ENCODE measurements around the gene LRRC71.

The LRRC71 gene

GRCh38 chr1:156956333-156956732, 35.9 kb downstream of the LRRC71 start:
- CTCF ChIA-PET = interaction anchor here (1.1 kb wide), 1 partner anchor 14 kb away, joined by 3 read pairs; no protein-coding TSS in a partner anchor
- no peak for DNase-seq (ENCODE audit: extremely low spot score)
- POLR2A ChIA-PET = no interaction called here

GRCh38 chr1:156957634-156958033, 37.2 kb downstream of the LRRC71 start:
- TF ChIP-seq, protein P1, sequence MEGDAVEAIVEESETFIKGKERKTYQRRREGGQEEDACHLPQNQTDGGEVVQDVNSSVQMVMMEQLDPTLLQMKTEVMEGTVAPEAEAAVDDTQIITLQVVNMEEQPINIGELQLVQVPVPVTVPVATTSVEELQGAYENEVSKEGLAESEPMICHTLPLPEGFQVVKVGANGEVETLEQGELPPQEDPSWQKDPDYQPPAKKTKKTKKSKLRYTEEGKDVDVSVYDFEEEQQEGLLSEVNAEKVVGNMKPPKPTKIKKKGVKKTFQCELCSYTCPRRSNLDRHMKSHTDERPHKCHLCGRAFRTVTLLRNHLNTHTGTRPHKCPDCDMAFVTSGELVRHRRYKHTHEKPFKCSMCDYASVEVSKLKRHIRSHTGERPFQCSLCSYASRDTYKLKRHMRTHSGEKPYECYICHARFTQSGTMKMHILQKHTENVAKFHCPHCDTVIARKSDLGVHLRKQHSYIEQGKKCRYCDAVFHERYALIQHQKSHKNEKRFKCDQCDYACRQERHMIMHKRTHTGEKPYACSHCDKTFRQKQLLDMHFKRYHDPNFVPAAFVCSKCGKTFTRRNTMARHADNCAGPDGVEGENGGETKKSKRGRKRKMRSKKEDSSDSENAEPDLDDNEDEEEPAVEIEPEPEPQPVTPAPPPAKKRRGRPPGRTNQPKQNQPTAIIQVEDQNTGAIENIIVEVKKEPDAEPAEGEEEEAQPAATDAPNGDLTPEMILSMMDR (IDR thresholded peaks at IDR 0.05; ENCODE audit: control extremely low read depth, extremely low read depth, low read depth, missing control alignments) = no peak
- ChIA-PET CTCF (interaction anchor here (2.5 kb wide), 1 partner anchor 30 kb away, joined by 6 read pairs; no protein-coding TSS in a partner anchor), POLR2A (no interaction called here)
- no peak for DNase-seq (ENCODE audit: extremely low spot score)

More at GRCh38 chr1:156956333-156956732, 35.9 kb downstream of the LRRC71 start:
- TF ChIP-seq, protein P1 (IDR thresholded peaks at IDR 0.05; ENCODE audit: control extremely low read depth, extremely low read depth, low read depth, missing control alignments) = no peak

- ChIA-PET CTCF (interaction anchor here (1.4 to 2.9 kb wide), 3 partner anchors 10 to 31 kb away, joined by 4 to 15 read pairs (median 6); no protein-coding TSS in a partner anchor), POLR2A (no interaction called here)
- no peak for DNase-seq (ENCODE audit: extremely low spot score)
- TF ChIP-seq, protein P1 (IDR thresholded peaks at IDR 0.05; ENCODE audit: control extremely low read depth, extremely low read depth, low read depth, missing control alignments) = no peak
These were observed 37.8 kb downstream of the LRRC71 start for GRCh38 chr1:156958247-156958714.

DNA sequence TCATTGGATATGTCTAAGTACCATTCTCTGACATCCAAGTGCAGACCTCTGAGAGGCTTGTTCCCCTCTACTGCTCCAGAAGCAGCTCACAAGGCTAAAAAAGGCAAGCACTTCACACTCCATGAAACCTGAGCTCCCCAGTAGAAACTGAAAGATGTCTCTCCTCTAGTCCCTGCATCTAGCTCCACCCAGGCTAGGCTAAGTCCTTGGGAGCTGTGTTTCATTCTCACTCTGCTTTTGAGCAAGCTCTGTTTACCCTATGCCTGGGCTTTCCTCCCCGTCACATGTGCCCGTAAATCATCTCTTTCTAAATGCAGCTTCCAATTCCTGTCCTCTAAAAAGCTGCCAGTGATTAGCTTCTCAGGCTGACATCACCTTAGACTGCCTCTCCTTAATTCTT, 39.0 kb downstream of the LRRC71 start:
- POLR2A ChIA-PET = no interaction called here
- DNase-seq (ENCODE audit: extremely low spot score) = no peak
- TF ChIP-seq, protein P1 (IDR thresholded peaks at IDR 0.05; ENCODE audit: control extremely low read depth, extremely low read depth, low read depth, missing control alignments) = no peak

DNA sequence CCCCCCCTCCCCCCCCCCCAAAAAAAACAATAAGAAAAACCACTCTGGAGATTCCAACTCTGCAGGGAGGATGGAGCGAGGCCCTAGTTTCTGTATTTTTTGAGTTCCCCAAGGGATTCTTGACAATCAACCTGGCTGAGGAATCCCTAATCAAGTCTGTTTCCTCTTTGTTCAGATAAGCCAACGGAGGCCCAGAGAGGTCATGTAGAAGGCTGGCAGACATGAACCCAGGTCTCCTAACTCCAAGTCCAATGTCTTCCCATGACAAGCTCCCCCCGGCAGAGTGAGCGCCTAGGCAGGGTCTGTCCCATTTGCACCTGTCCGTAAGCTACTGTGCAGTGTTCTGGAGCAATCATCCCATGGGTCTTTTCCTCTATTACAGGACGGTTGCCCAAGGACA, 39.5 kb downstream of the LRRC71 start:
- DNase-seq (ENCODE audit: extremely low spot score) = no peak
- TF ChIP-seq, protein P1 (IDR thresholded peaks at IDR 0.05; ENCODE audit: control extremely low read depth, extremely low read depth, low read depth, missing control alignments) = no peak
- POLR2A ChIA-PET = no interaction called here
- CTCF ChIA-PET = interaction anchor here (1.0 to 2.9 kb wide), 5 partner anchors 9 to 50 kb away, joined by 3 to 15 read pairs (median 4); no protein-coding TSS in a partner anchor

More for the DNA sequence above, 39.0 kb downstream of the LRRC71 start:
- CTCF ChIA-PET = interaction anchor here (1.0 to 2.9 kb wide), 6 partner anchors 8 to 50 kb away, joined by 3 to 15 read pairs (median 4); no protein-coding TSS in a partner anchor

DNA sequence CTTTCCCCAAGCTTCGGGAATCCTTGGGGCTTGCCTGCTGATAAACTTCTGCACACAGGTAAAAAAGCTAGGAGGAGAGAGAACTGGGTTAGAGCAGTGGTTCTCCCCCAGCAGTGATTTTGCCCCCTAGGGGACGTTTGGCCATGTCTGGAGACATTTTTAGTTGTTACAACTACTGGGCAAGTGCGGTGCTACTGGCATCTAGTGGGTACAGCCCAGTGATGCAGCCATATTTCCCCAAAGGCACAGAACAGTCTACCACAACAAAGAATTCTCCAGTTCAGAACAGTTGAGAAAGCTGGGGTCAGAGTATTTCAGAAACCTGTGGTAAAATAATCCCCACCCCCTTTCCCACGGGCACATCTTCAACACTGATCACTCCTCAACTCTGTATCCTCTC, 41.3 kb downstream of the LRRC71 start:
- ChIA-PET CTCF (interaction anchor here (1.4 to 1.7 kb wide), 2 partner anchors 15 to 72 kb away, joined by 3 to 5 read pairs; no protein-coding TSS in a partner anchor), POLR2A (no interaction called here)
- DNase-seq (ENCODE audit: extremely low spot score) = no peak
- TF ChIP-seq, protein P1 (IDR thresholded peaks at IDR 0.05; ENCODE audit: control extremely low read depth, extremely low read depth, low read depth, missing control alignments) = peak; percentile 11
